ENCODE measurements around the gene KRT82. TPM values are rescaled to one million over a fixed set of nuclear protein-coding genes. Genes with fewer than 3 reads are reported as not detected.

Gene KRT82
- polyA plus RNA-seq, 4 donors, result not detected

DNA sequence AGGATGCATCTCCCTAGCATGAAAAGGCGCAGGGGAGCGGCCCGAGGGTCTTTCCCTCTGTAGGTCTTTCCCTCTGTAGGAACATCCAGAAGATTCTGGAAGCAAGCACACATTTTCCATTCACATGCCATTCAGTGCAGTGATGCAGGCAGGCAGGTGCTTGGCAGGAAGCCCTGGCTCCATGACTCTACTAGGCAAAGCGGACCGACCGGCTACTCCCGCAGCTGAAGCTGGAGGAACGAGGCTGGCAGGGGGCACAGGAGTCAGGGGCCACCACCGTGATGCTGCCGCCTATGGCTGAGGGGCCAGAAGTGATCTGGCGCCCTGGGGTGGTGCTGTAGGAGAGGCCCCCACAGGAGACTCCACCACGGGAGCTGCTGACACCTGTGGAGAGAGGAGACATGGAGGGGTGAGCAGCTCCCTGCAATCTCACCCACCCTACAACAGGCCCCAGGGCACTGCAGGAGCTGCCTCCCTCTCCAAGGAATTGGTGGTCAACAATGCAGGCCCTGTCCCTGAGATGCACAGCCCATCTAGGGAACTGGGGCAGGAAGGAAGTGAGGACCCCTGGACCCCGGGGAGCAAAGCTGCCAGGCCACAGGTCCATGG is 45.4 kb downstream of the KRT82 start:
- Histone ChIP-seq H3K27ac (ENCODE audit: low read depth in 1 of 3, low read length in 2 of 3) (no peak overlapping the region), H3K27me3 (ENCODE audit: control insufficient read depth in 3 of 3, insufficient read depth in 3 of 3, low read length in 3 of 3) (no peaks in the 10 kb centered on the region), H3K36me3 (ENCODE audit: control insufficient read depth in 3 of 3, insufficient read depth in 2 of 3, low read depth in 1 of 3, low read length in 3 of 3) (no peaks in the 10 kb centered on the region), H3K9me3 (ENCODE audit: control insufficient read depth in 2 of 2, insufficient read depth in 1 of 2, low read depth in 1 of 2, low read length in 1 of 2) (no peaks in the 10 kb centered on the region), H3K4me1 (ENCODE audit: control insufficient read depth in 3 of 3, insufficient read depth in 2 of 3, low read depth in 1 of 3, low read length in 2 of 3) (no peaks in the 10 kb centered on the region), H3K4me3 (ENCODE audit: low read depth in 1 of 3, low read length in 3 of 3) (no peak overlapping the region)
- FAIRE-seq (no peak), DNase-seq (no peak)
- 46 to 78% (median 51%) methylated on average over 12 to 13 of the region's 13 CpGs for WGBS, 3 donors

DNA sequence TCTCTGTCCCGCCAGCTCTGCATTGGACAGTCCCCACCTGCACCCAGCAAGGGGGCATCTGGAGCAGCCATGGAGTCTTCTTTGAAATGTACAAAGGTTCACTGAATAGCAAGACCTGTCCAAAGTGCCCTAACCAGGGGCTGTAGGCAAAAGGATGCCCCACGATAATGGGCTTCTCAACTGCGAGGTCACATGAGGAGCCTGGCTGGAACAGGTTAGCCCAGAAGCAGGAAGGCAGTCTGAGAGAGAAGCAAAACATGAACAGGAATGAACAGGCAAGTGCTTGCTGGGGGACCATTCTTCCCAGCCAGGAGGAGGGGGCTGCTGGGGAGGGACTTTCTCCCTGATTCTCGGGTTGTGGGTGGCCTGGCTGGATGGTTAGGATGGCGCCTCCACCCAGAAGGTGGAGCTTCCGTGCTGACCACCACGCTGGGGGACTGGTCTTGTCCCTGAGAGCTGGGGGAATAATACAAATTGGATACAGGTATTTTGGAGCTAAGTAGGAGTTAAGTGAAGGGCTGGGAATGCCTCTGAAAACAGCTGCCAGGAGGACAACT is 46.0 kb downstream of the KRT82 start:
- 83 to 92% (median 87%) methylated on average over 7 of the region's 7 CpGs for WGBS, 3 donors
- Histone ChIP-seq H3K4me3 (ENCODE audit: low read depth in 1 of 3, low read length in 3 of 3) (no peak overlapping the region), H3K27ac (ENCODE audit: low read depth in 1 of 3, low read length in 2 of 3) (no peak overlapping the region), H3K36me3 (ENCODE audit: control insufficient read depth in 3 of 3, insufficient read depth in 2 of 3, low read depth in 1 of 3, low read length in 3 of 3) (no peaks in the 10 kb centered on the region), H3K9me3 (ENCODE audit: control insufficient read depth in 2 of 2, insufficient read depth in 1 of 2, low read depth in 1 of 2, low read length in 1 of 2) (no peaks in the 10 kb centered on the region), H3K27me3 (ENCODE audit: control insufficient read depth in 3 of 3, insufficient read depth in 3 of 3, low read length in 3 of 3) (no peaks in the 10 kb centered on the region), H3K4me1 (ENCODE audit: control insufficient read depth in 3 of 3, insufficient read depth in 2 of 3, low read depth in 1 of 3, low read length in 2 of 3) (no peaks in the 10 kb centered on the region)
- DNase-seq (no peak), FAIRE-seq (no peak)

DNA sequence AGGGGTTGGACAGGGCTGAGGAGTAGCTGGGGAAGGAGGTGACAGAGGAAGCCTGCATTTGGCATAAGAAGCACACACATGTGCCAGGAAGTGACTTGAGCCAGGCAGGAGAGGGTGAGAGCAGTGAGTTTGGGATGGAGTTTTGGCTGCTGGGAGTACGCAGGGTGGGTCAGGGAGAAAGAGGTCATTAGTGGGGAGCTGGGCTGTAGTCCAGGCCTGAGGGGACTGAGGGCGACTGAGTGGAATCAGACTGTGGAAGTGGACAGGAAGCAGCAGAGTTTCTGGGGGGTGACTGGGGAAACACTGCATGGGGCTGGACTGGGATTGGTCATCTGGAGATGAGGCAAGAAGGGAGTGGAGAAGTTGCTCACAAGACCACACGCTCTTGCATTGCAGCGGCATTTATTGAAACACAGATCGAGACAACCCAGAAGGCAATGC is 46.5 kb downstream of the KRT82 start:
- Histone ChIP-seq H3K4me1 (ENCODE audit: control insufficient read depth in 3 of 3, insufficient read depth in 2 of 3, low read depth in 1 of 3, low read length in 2 of 3) (no peaks in the 10 kb centered on the region), H3K27ac (ENCODE audit: low read depth in 1 of 3, low read length in 2 of 3) (no peak overlapping the region), H3K36me3 (ENCODE audit: control insufficient read depth in 3 of 3, insufficient read depth in 2 of 3, low read depth in 1 of 3, low read length in 3 of 3) (no peaks in the 10 kb centered on the region), H3K4me3 (ENCODE audit: low read depth in 1 of 3, low read length in 3 of 3) (no peak overlapping the region), H3K27me3 (ENCODE audit: control insufficient read depth in 3 of 3, insufficient read depth in 3 of 3, low read length in 3 of 3) (peaks cover 0 to 3% (median 0%) of the 10 kb centered on the region in 3 donors), H3K9me3 (ENCODE audit: control insufficient read depth in 2 of 2, insufficient read depth in 1 of 2, low read depth in 1 of 2, low read length in 1 of 2) (no peaks in the 10 kb centered on the region)
- DNase-seq (no peak), FAIRE-seq (no peak)
- 78 to 85% (median 82%) methylated on average over 5 of the region's 5 CpGs for WGBS, 3 donors

DNA sequence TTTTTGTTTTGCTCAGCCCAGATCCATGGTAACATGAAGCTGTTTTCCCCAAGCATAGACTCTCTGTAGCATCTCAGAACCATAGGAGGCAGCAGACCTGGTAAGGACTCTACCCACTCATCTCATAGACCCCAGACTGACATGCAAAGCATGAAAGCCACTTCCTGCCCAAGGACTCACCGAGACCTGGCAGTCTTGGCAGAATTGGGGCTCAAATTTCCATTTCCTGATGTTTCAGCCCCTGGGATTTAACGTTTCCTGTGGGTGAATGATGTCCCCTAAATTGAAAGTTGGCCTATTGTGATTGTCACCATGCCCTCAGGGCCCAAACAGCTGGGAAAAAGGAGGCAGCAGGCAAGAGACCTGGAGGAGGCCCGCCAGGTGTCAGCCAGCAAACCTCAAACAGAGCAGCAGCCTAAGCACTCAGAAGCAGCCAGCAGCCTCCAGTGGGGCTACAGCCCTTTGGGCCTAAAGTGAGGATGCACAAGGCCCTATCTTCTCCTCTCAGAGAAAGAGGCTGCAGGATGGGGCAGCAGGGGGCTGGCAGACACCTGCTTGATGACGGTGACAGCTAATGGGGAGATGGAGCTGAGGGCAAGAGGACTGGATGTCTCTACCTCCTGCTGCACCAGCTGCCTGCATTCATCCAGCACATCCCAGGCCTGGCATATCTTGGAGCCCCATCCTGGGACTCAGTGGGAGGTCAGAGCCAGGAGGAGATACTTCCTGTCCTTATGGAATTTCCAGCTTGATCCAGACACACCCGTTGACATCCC is 47.4 kb downstream of the KRT82 start:
- Histone ChIP-seq H3K27ac (ENCODE audit: low read depth in 1 of 3, low read length in 2 of 3) (no peak overlapping the region), H3K9me3 (ENCODE audit: control insufficient read depth in 2 of 2, insufficient read depth in 1 of 2, low read depth in 1 of 2, low read length in 1 of 2) (no peaks in the 10 kb centered on the region), H3K4me3 (ENCODE audit: low read depth in 1 of 3, low read length in 3 of 3) (no peak overlapping the region), H3K27me3 (ENCODE audit: control insufficient read depth in 3 of 3, insufficient read depth in 3 of 3, low read length in 3 of 3) (peaks cover 0 to 5% (median under 1%) of the 10 kb centered on the region in 3 donors), H3K4me1 (ENCODE audit: control insufficient read depth in 3 of 3, insufficient read depth in 2 of 3, low read depth in 1 of 3, low read length in 2 of 3) (no peaks in the 10 kb centered on the region), H3K36me3 (ENCODE audit: control insufficient read depth in 3 of 3, insufficient read depth in 2 of 3, low read depth in 1 of 3, low read length in 3 of 3) (no peaks in the 10 kb centered on the region)
- FAIRE-seq, result no peak
- no peak for DNase-seq
- WGBS, 3 donors, result 68 to 74% (median 71%) methylated on average over 5 of the region's 5 CpGs

DNA sequence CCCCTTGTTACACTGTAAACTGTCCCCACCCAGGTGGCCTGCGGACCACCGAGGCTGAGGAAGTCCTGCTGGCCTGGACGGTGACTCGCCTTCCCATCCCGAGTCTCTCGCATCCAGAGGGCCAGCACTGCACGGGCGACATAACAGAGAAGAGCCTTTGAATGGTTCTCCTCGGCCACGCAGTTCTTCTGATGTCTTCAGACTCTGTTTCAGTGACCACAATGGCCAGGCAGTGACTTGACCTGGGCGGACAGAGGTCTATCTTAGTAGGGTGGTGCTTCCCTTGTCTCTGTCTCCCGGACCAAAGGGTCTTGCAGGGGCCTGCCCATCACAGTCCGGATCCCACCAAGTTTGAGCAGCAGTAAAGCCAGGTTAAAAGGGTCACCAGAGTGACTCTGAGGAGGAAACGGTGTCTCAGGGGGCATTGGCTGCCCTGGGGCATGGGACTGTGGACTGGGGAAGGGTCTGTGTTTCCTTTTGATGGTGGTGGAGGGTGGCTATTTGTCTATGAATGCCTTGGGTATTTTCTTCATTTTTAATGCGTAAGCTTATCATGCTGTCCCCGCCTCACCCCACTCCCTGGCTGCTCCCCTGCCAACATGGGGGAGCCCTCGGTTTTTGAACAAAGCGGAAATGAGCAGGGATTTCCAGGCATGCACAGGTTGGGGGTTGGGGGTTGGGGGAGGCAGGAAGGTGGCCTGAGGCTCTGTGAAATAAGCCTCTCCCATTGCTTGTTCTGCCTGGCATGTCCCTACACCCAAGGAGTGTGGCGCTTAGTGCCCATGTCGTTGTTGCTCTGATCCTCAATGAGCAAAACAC is 49.2 kb downstream of the KRT82 start:
- FAIRE-seq (no peak), DNase-seq (no peak)
- no peak overlapping the region for H3K27ac ChIP-seq (ENCODE audit: low read depth in 1 of 3, low read length in 2 of 3)
- peaks cover 0 to 9% (median 5%) of the 10 kb centered on the region in 3 donors for H3K27me3 ChIP-seq (ENCODE audit: control insufficient read depth in 3 of 3, insufficient read depth in 3 of 3, low read length in 3 of 3)
- H3K36me3 ChIP-seq (ENCODE audit: control insufficient read depth in 3 of 3, insufficient read depth in 2 of 3, low read depth in 1 of 3, low read length in 3 of 3), result no peaks in the 10 kb centered on the region
- H3K4me3 ChIP-seq (ENCODE audit: low read depth in 1 of 3, low read length in 3 of 3), result no peak overlapping the region
- no peaks in the 10 kb centered on the region for H3K9me3 ChIP-seq (ENCODE audit: control insufficient read depth in 2 of 2, insufficient read depth in 1 of 2, low read depth in 1 of 2, low read length in 1 of 2)
- WGBS, 3 donors, result 85 to 91% (median 89%) methylated on average over 15 to 20 of the region's 20 CpGs
- H3K4me1 ChIP-seq (ENCODE audit: control insufficient read depth in 3 of 3, insufficient read depth in 2 of 3, low read depth in 1 of 3, low read length in 2 of 3), result no peaks in the 10 kb centered on the region

DNA sequence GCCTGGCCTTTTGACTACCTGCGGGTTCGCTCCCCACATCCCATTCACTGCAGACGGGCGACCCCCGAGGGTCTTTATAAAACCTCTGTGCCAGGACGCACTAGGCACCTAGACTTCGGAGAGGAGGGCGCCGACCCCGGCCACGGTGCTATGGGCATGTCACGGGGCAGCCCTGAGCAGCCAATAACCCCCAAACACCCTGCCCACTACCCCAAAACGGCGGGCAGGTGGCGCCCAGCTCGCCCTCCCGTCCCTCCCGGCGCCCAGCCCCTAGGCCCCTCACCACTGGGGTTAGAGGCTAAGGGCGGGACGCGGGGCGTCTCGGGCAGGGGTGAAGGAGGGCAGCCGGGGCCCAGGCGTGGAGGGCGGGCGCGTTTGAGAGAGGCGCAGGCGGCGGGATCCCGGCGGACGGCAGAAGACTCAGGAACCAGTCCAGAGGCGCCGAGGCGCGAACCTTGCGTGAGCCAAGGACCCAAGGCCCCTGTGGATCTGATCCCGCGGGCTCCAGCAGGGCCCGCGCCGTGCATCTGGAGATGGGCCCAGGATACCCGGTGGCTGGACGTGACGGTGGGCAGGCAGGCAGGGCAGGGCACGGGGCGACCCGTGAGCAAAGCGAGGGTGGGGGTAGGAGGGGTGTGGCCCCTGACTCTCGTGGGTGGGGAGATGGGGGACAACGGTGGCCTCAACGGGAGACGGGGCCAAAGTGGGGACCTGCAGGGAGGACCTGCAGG is 49.9 kb downstream of the KRT82 start:
- Histone ChIP-seq H3K27ac (ENCODE audit: low read depth in 1 of 3, low read length in 2 of 3) (no peak overlapping the region), H3K36me3 (ENCODE audit: control insufficient read depth in 3 of 3, insufficient read depth in 2 of 3, low read depth in 1 of 3, low read length in 3 of 3) (no peaks in the 10 kb centered on the region), H3K9me3 (ENCODE audit: control insufficient read depth in 2 of 2, insufficient read depth in 1 of 2, low read depth in 1 of 2, low read length in 1 of 2) (no peaks in the 10 kb centered on the region), H3K4me1 (ENCODE audit: control insufficient read depth in 3 of 3, insufficient read depth in 2 of 3, low read depth in 1 of 3, low read length in 2 of 3) (no peaks in the 10 kb centered on the region), H3K4me3 (ENCODE audit: low read depth in 1 of 3, low read length in 3 of 3) (no peak overlapping the region), H3K27me3 (ENCODE audit: control insufficient read depth in 3 of 3, insufficient read depth in 3 of 3, low read length in 3 of 3) (peaks cover 0 to 9% (median 5%) of the 10 kb centered on the region in 3 donors)
- 92 to 94% (median 93%) methylated on average over 50 to 56 of the region's 56 CpGs for WGBS, 3 donors
- FAIRE-seq (no peak), DNase-seq (no peak)

DNA sequence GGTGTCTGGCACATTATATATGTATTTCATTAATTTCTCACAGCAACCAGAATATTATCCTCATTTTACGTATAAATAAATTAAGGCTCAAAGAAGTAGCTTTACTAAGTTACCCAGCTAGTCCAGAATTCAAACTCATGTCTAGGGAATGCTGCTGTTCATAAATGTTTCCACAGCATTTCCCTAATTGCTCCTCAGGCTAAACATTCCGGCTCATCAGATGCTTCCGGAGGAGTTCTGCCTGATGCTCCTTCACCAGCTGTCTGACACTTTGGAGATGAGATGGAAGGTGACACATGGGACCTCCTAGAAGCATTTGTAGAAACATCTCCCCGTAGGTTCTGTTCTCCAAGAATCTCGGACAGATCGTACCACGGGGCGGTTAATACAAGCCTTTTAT is 51.0 kb downstream of the KRT82 start:
- Histone ChIP-seq H3K9me3 (ENCODE audit: control insufficient read depth in 2 of 2, insufficient read depth in 1 of 2, low read depth in 1 of 2, low read length in 1 of 2) (no peaks in the 10 kb centered on the region), H3K27me3 (ENCODE audit: control insufficient read depth in 3 of 3, insufficient read depth in 3 of 3, low read length in 3 of 3) (peaks cover 0 to 12% (median 5%) of the 10 kb centered on the region in 3 donors), H3K4me3 (ENCODE audit: low read depth in 1 of 3, low read length in 3 of 3) (no peak overlapping the region), H3K27ac (ENCODE audit: low read depth in 1 of 3, low read length in 2 of 3) (no peak overlapping the region), H3K36me3 (ENCODE audit: control insufficient read depth in 3 of 3, insufficient read depth in 2 of 3, low read depth in 1 of 3, low read length in 3 of 3) (no peaks in the 10 kb centered on the region), H3K4me1 (ENCODE audit: control insufficient read depth in 3 of 3, insufficient read depth in 2 of 3, low read depth in 1 of 3, low read length in 2 of 3) (no peaks in the 10 kb centered on the region)
- FAIRE-seq, result no peak
- 78 to 91% (median 86%) methylated on average over 8 of the region's 8 CpGs for WGBS, 3 donors
- no peak for DNase-seq

DNA sequence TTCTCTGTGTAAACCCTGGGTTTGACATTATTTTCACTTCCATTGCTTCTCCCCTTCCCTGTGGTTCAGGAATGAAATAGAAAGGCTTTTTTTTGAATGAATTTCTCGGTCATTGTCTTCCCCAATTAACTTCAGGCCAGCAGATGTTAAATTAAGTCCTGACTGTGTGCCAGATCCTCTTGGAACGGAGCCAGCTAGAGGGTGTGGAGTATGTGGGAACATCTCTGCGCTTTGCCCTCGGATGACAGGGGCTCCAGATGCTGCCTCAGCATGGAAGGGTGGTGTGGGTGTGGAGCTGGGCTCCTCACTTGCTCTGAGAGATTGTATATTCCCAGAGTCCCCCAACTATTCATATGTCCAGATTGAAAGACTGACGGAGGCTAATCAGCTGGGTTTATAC is 51.9 kb downstream of the KRT82 start:
- no peak overlapping the region for H3K27ac ChIP-seq (ENCODE audit: low read depth in 1 of 3, low read length in 2 of 3)
- no peaks in the 10 kb centered on the region for H3K4me1 ChIP-seq (ENCODE audit: control insufficient read depth in 3 of 3, insufficient read depth in 2 of 3, low read depth in 1 of 3, low read length in 2 of 3)
- H3K27me3 ChIP-seq (ENCODE audit: control insufficient read depth in 3 of 3, insufficient read depth in 3 of 3, low read length in 3 of 3), result peaks cover 0 to 12% (median 5%) of the 10 kb centered on the region in 3 donors
- H3K4me3 ChIP-seq (ENCODE audit: low read depth in 1 of 3, low read length in 3 of 3), result no peak overlapping the region
- peak in 1 of 2 donors; percentile 23 for DNase-seq
- FAIRE-seq, result no peak
- WGBS, 3 donors, result 19 to 26% (median 23%) methylated on average over 5 of the region's 5 CpGs
- H3K9me3 ChIP-seq (ENCODE audit: control insufficient read depth in 2 of 2, insufficient read depth in 1 of 2, low read depth in 1 of 2, low read length in 1 of 2), result no peaks in the 10 kb centered on the region
- no peaks in the 10 kb centered on the region for H3K36me3 ChIP-seq (ENCODE audit: control insufficient read depth in 3 of 3, insufficient read depth in 2 of 3, low read depth in 1 of 3, low read length in 3 of 3)
